Coronary artery (tissue), 2 donors: ENCODE data around the gene KDM5A.
"Not testable (repeated sequence)": the region's sequence is repeated elsewhere in the genome, so short reads cannot be mapped to it uniquely, and the experiment has no call there.

Source experiments
- DNase-seq: peaks from one replicate; pipeline ENCODE4 v3.0.0-alpha.2; 2017; ENCODE audit warnings: low spot score
- H3K27ac ChIP-seq, 2 donors: fragments of 200-600 bp; sonication (generic); one replicate each; pipeline ENCODE4 v1.5.1; 2016 to 2019
- H3K4me3 ChIP-seq: fragments of 200-600 bp; sonication (generic); 2 replicates; pipeline ENCODE4 v1.5.1; 2016; ENCODE audit warnings: mild to moderate bottlenecking, moderate library complexity
- TF ChIP-seq, protein P1 (sequence below): fragments of 200-600 bp; sonication (generic); IDR thresholded peaks from one replicate; pipeline ENCODE4 v1.5.1; 2019; ENCODE audit warnings: antibody characterized with exemption

Gene KDM5A

DNA sequence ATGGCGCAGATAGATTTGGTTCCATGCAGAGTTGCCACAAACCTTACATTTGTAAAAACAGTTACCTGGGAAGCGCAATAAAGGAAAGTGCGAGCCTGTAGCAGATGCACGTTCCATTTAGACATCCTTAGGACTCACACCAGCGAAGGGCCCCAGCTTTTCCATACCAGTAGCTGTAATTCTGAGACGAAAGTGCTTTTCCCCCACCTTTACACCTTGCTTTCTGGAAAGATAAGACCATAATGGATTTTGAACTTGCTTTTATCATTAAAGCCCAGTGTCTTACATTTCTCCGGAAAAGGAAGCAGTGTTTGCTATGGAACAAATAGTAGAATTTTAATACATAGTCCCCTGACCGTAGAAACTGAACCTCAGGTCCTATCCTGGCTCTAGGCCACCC lies 11.7 kb upstream of the KDM5A start:
- TF ChIP-seq, protein P1, sequence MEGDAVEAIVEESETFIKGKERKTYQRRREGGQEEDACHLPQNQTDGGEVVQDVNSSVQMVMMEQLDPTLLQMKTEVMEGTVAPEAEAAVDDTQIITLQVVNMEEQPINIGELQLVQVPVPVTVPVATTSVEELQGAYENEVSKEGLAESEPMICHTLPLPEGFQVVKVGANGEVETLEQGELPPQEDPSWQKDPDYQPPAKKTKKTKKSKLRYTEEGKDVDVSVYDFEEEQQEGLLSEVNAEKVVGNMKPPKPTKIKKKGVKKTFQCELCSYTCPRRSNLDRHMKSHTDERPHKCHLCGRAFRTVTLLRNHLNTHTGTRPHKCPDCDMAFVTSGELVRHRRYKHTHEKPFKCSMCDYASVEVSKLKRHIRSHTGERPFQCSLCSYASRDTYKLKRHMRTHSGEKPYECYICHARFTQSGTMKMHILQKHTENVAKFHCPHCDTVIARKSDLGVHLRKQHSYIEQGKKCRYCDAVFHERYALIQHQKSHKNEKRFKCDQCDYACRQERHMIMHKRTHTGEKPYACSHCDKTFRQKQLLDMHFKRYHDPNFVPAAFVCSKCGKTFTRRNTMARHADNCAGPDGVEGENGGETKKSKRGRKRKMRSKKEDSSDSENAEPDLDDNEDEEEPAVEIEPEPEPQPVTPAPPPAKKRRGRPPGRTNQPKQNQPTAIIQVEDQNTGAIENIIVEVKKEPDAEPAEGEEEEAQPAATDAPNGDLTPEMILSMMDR: no peak
- DNase-seq: no peak
- H3K27ac ChIP-seq: no peak overlapping the region
- H3K4me3 ChIP-seq: peak overlapping the region; percentile 76

DNA sequence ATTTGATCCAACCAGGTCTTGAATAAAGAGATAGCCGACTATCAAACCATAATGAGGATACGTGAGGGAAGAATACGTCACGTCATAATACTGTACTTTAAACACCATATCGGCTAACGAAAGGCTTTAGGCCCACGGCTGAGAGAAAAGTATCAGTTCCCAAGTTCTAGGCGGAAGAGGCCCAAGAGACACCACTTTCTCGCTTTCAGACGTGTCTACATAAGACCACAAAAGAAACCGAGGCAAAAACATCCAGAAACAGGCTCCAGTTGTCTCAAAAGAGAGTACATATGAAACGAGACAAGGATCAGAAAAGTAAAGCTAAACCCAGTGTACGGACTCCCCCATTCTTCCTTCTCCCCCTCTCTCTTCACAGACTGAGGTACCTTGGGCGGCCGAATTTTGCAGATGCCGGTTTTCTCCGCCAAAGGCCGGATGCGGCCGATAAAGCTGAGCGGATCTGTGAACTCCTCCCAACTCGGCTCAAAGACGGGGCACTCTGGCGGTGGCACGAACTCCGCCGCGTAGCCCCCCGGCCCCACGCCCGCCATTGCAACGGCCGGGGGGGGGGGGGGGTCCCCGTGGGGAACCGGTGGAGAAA lies 479 bp downstream of the KDM5A start:
- TF ChIP-seq, protein P1: no peak
- peak overlapping the region; percentile 73 for H3K4me3 ChIP-seq
- DNase-seq: peak; percentile 73

DNA sequence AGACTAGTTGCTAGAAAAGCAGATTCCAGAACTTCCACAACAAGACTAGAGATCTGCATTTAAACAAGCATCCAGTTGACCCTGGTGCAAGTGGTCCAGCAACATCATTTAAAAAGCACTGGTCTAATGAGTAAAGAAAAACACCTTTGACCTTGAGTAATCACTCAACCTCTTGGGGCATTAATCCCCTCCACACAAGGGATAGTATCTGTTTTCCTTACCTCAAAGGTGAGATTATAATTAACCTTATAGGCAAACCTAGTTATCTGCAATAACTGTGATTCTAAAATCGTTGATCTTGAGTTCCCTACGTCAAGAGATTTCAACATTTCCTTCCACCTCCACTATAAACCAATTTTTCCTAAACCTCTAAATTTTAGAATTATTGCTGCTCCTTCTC lies 1.1 kb downstream of the KDM5A start:
- DNase-seq: no peak
- TF ChIP-seq, protein P1: no peak
- Histone ChIP-seq H3K27ac (peak overlapping the region in 1 of 2 donors; percentile 83), H3K4me3 (peak overlapping the region; percentile 73)

More for the DNA sequence above, 479 bp downstream of the KDM5A start:
- H3K27ac ChIP-seq: peak overlapping the region; percentile 83 to 92

DNA sequence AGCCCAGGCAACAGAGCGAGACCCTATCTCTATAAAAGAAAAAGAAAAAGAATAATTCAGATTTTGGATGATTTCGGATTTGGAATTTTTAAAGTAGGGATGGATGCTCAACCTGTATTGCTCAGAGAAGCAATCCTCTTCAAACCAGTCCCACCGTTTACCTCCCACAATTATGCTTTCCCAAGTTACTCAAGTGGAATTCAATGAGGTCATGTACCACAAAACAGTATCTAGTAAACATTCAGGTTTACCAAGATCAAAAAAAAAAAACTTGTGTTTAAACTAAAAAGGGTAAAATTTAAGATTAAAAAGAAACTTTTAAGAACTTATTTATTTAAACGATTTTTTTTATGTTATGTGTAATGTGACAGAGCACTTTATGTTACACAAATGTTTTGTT lies 2.5 kb downstream of the KDM5A start:
- H3K27ac ChIP-seq: no peak overlapping the region
- TF ChIP-seq, protein P1: no peak
- peak overlapping the region; percentile 19 for H3K4me3 ChIP-seq
- no peak for DNase-seq

DNA sequence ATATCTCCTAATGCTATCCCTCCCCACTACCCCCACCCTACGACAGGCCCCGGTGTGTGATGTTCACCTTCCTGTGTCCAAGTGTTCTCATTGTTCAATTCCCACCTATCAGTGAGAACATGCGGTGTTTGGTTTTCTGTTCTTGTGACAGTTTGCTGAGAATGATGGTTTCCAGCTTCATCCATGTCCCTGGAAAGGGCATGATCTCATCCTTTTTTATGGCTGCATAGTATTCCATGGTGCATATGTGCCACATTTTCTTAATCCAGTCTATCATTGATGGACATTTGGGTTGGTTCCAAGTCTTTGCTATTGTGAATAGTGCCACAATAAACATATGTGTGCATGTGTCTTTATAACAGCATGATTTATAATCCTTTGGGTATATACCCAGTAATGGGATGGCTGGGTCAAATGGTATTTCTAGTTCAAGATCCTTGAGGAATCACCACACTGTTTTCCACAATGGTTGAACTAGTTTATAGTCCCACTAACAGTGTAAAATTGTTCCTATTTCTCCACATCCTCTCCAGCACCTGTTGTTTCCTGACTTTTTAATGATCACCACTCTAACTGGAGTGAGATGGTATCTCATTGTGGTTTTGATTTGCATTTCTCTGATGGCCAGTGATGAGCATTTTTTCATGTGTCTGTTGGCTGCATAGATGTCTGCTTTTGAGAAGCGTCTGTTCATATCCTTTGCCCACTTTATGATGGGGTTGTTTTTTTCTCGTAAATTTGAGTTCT lies 18.2 kb downstream of the KDM5A start:
- H3K27ac ChIP-seq, DNase-seq, H3K4me3 ChIP-seq: not testable (repeated sequence)

DNA sequence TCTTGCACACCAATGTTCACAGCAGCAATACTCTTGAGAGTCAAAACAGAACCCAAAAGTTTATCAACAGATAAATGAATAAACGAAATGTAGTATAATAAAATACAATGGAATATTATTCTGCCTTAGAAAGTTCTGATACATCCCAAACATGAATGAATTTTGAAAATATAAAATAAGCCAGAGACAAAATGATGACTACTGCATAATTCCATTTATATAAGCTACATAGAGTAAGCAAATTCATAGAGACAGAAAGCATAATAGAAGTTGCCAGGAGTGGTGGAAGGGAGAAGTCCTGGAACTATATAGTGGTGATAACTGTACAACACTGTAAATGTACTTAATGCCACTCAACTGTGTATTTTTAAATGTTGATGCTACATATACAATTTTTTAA lies 21.1 kb downstream of the KDM5A start:
- H3K27ac ChIP-seq: no peak overlapping the region
- TF ChIP-seq, protein P1: no peak
- no peak for DNase-seq
- H3K4me3 ChIP-seq: no peak overlapping the region

DNA sequence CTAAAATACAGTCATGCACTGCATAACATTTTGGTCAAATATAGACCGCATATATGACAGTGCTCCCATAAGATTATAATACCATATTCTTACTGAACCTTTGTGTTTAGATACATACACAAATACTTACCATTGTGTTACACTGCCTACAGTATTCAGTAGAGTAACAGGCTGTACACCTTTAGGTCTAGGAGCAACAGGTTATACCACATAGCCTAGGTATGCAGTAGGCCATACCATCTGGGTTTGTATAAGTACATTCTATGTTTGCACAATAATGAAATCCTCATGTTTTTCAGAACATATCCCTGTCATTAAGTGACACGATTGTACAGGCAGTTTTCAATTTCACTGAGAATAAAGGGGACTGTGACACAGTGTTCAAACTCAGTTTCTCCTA lies 22.3 kb downstream of the KDM5A start:
- DNase-seq: no peak
- Histone ChIP-seq H3K27ac (no peak overlapping the region), H3K4me3 (no peak overlapping the region)
- TF ChIP-seq, protein P1: no peak
